ENCODE measurements around the gene TARBP2. TPM values are rescaled to one million over a fixed set of nuclear protein-coding genes. Genes with fewer than 3 reads are reported as not detected.
A peak's percentile ranks its signal among the peaks of the same experiment; 100 is the strongest.

The TARBP2 gene
- polyA plus RNA-seq, 3 donors = 16.6 to 39.4 (median 24.4) TPM

- Histone ChIP-seq H4K20me1 (ENCODE audit: insufficient read depth, low read length) (no peaks in the 10 kb centered on the region), H3K4me2 (replicated peaks; ENCODE audit: extremely low read depth, low read length, poor library complexity, severe bottlenecking) (no peak overlapping the region), H3K79me2 (ENCODE audit: insufficient read depth, low read length) (no peaks in the 10 kb centered on the region), H3K4me3 (replicated peaks in 1 of 3; ENCODE audit: low read depth in 2 of 3, low read length in 3 of 3) (no peak overlapping the region), H3K27ac (ENCODE audit: low read depth in 1 of 2, low read length in 2 of 2) (peak overlapping the region in 1 of 2 donors; percentile 29), H3K36me3 (replicated peaks in 1 of 2; ENCODE audit: control insufficient read depth in 1 of 2, insufficient read depth in 2 of 2, low read length in 2 of 2) (peaks cover 96 to 100% of the 10 kb centered on the region in 2 donors), H3K27me3 (ENCODE audit: control insufficient read depth in 2 of 2, insufficient read depth in 2 of 2, low read length in 2 of 2) (no peaks in the 10 kb centered on the region), H3K4me1 (ENCODE audit: control insufficient read depth in 1 of 2, insufficient read depth in 2 of 2, low read length in 2 of 2) (no peaks in the 10 kb centered on the region), H3K9ac (ENCODE audit: insufficient read depth, low read length, poor library complexity, severe bottlenecking) (no peak overlapping the region), H2AFZ (ENCODE audit: insufficient read depth, low read depth, low read length, poor library complexity, severe bottlenecking) (no peak overlapping the region), H3K9me3 (replicated peaks in 1 of 2; ENCODE audit: control insufficient read depth in 1 of 2, insufficient read depth in 1 of 2, low read length in 2 of 2) (no peaks in the 10 kb centered on the region)
- H3K4me3 Mint-ChIP-seq = no peak overlapping the region
- WGBS (ENCODE audit: insufficient coverage) = no CpG with 5 or more reads among the region's 2 CpGs
- intact Hi-C loops (cut with micrococcal nuclease) = no loop called here
- DNase-seq = no peak
- no peak overlapping the region for H3K27ac Mint-ChIP-seq
- no peak for TF ChIP-seq CTCF (IDR thresholded peaks at IDR 0.05)
- no peaks in the 10 kb centered on the region for H3K27me3 Mint-ChIP-seq (ENCODE audit: low read depth in 3 of 3)
- H3K9me3 Mint-ChIP-seq = no peaks in the 10 kb centered on the region
- H3K4me1 Mint-ChIP-seq = no peaks in the 10 kb centered on the region
- H3K36me3 Mint-ChIP-seq = peaks cover 82 to 95% of the 10 kb centered on the region in 2 donors
These were observed 14.2 kb downstream of the TARBP2 start for GRCh38 chr12:53515291-53515680.

GRCh38 chr12:53516758-53517455 is 15.8 kb downstream of the TARBP2 start:
- H3K36me3 Mint-ChIP-seq = peaks cover 82 to 95% of the 10 kb centered on the region in 2 donors
- TF ChIP-seq CTCF (IDR thresholded peaks at IDR 0.05) = no peak
- H3K27ac Mint-ChIP-seq = peak overlapping the region in 3 of 7 donors; percentile 11 to 39 (median 32)
- DNase-seq = no peak
- Histone ChIP-seq H3K4me3 (replicated peaks in 1 of 3; ENCODE audit: low read depth in 2 of 3, low read length in 3 of 3) (no peak overlapping the region), H4K20me1 (ENCODE audit: insufficient read depth, low read length) (no peaks in the 10 kb centered on the region), H3K27me3 (ENCODE audit: control insufficient read depth in 2 of 2, insufficient read depth in 2 of 2, low read length in 2 of 2) (no peaks in the 10 kb centered on the region), H3K9ac (ENCODE audit: insufficient read depth, low read length, poor library complexity, severe bottlenecking) (no peak overlapping the region), H3K9me3 (replicated peaks in 1 of 2; ENCODE audit: control insufficient read depth in 1 of 2, insufficient read depth in 1 of 2, low read length in 2 of 2) (no peaks in the 10 kb centered on the region), H3K27ac (ENCODE audit: low read depth in 1 of 2, low read length in 2 of 2) (peak overlapping the region in 1 of 2 donors; percentile 20), H3K4me2 (replicated peaks; ENCODE audit: extremely low read depth, low read length, poor library complexity, severe bottlenecking) (no peak overlapping the region), H3K36me3 (replicated peaks in 1 of 2; ENCODE audit: control insufficient read depth in 1 of 2, insufficient read depth in 2 of 2, low read length in 2 of 2) (peaks cover 98 to 100% of the 10 kb centered on the region in 2 donors), H2AFZ (ENCODE audit: insufficient read depth, low read depth, low read length, poor library complexity, severe bottlenecking) (no peak overlapping the region), H3K4me1 (ENCODE audit: control insufficient read depth in 1 of 2, insufficient read depth in 2 of 2, low read length in 2 of 2) (no peaks in the 10 kb centered on the region), H3K79me2 (ENCODE audit: insufficient read depth, low read length) (no peaks in the 10 kb centered on the region)
- no peaks in the 10 kb centered on the region for H3K4me1 Mint-ChIP-seq
- no peaks in the 10 kb centered on the region for H3K9me3 Mint-ChIP-seq
- H3K27me3 Mint-ChIP-seq (ENCODE audit: low read depth in 3 of 3) = no peaks in the 10 kb centered on the region
- intact Hi-C loops (cut with micrococcal nuclease) = no loop called here
- 98% methylated on average over 8 of the region's 13 CpGs for WGBS (ENCODE audit: insufficient coverage)
- H3K4me3 Mint-ChIP-seq = no peak overlapping the region

Measured in CD14-positive monocyte (primary cell).